ENCODE results near the gene USP53. TPM values are rescaled to one million over a fixed set of nuclear protein-coding genes. Genes with fewer than 3 reads are reported as not detected.

USP53 gene
- total and polyA plus RNA-seq, 2 experiments from 2014 or later, result 17.1 to 27.7 TPM

DNA sequence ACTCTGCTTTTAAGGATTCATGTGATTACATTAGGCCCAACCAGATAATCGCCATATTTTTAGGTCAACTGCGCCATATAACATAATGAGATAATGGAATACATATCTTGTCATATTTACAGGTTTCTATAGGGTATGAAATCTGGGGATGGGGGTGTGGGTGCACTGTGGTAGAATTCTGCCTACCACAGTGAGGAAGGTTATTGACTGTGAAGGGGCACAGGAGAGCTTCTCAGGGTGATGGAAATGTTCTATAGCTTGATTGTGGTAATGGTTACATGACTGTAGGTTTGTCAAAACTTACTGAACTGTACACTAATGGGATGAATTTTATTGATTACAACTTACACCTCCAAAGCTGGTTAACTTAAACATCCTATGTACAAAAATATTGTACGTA, 15.9 kb downstream of the USP53 start:
- H3K79me2 ChIP-seq (replicated peaks; ENCODE audit: insufficient read depth), result peaks cover 46% of the 10 kb centered on the region
- Mint-ChIP-seq H3K27me3 (ENCODE audit: insufficient read depth, low read depth, poor library complexity) (no peaks in the 10 kb centered on the region), H3K4me1 (peaks cover 5% of the 10 kb centered on the region; the same call in 2 of the 3 replicates), H3K9me3 (peaks cover 4% of the 10 kb centered on the region; the same call in 2 of the 3 replicates), H3K27ac (no peak overlapping the region), H3K36me3 (ENCODE audit: low read depth) (peaks cover 12% of the 10 kb centered on the region; the same call in 2 of the 3 replicates), H3K4me3 (no peak overlapping the region)
- H4K20me1 ChIP-seq (replicated peaks; ENCODE audit: insufficient read depth), result peaks cover 9% of the 10 kb centered on the region
- H3K4me1 ChIP-seq (ENCODE audit: insufficient read depth), result no peaks in the 10 kb centered on the region
- H3K9me2 ChIP-seq (ENCODE audit: insufficient read depth), result no peaks in the 10 kb centered on the region
- H3K4me3 ChIP-seq, result no peak overlapping the region
- ATAC-seq, result no peak
- TF ChIP-seq NANOG (IDR thresholded peaks at IDR 0.05; ENCODE audit: borderline replicate concordance) (no peak), EZH2phosphoT487 (IDR thresholded peaks at IDR 0.05; ENCODE audit: unreplicated experiment) (no peak), EZH2 (IDR thresholded peaks at IDR 0.05; ENCODE audit: low read depth, unreplicated experiment) (no peak), POLR2AphosphoS5 (IDR thresholded peaks at IDR 0.05; ENCODE audit: low read depth) (no peak), ZNF331 (CRISPR knock-in tag; IDR thresholded peaks at IDR 0.05; ENCODE audit: low read depth) (no peak), CREB1 (CRISPR knock-in tag; IDR thresholded peaks at IDR 0.05; ENCODE audit: low read depth) (no peak), ZNF114 (CRISPR knock-in tag; IDR thresholded peaks at IDR 0.05) (no peak), STAT1 (IDR thresholded peaks at IDR 0.05; ENCODE audit: unreplicated experiment) (no peak), JUNB (IDR thresholded peaks at IDR 0.05; ENCODE audit: unreplicated experiment) (no peak)
- TF ChIP-seq, protein P1, sequence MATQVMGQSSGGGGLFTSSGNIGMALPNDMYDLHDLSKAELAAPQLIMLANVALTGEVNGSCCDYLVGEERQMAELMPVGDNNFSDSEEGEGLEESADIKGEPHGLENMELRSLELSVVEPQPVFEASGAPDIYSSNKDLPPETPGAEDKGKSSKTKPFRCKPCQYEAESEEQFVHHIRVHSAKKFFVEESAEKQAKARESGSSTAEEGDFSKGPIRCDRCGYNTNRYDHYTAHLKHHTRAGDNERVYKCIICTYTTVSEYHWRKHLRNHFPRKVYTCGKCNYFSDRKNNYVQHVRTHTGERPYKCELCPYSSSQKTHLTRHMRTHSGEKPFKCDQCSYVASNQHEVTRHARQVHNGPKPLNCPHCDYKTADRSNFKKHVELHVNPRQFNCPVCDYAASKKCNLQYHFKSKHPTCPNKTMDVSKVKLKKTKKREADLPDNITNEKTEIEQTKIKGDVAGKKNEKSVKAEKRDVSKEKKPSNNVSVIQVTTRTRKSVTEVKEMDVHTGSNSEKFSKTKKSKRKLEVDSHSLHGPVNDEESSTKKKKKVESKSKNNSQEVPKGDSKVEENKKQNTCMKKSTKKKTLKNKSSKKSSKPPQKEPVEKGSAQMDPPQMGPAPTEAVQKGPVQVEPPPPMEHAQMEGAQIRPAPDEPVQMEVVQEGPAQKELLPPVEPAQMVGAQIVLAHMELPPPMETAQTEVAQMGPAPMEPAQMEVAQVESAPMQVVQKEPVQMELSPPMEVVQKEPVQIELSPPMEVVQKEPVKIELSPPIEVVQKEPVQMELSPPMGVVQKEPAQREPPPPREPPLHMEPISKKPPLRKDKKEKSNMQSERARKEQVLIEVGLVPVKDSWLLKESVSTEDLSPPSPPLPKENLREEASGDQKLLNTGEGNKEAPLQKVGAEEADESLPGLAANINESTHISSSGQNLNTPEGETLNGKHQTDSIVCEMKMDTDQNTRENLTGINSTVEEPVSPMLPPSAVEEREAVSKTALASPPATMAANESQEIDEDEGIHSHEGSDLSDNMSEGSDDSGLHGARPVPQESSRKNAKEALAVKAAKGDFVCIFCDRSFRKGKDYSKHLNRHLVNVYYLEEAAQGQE (IDR thresholded peaks at IDR 0.05; ENCODE audit: unreplicated experiment), result no peak
- TF ChIP-seq, protein P2, sequence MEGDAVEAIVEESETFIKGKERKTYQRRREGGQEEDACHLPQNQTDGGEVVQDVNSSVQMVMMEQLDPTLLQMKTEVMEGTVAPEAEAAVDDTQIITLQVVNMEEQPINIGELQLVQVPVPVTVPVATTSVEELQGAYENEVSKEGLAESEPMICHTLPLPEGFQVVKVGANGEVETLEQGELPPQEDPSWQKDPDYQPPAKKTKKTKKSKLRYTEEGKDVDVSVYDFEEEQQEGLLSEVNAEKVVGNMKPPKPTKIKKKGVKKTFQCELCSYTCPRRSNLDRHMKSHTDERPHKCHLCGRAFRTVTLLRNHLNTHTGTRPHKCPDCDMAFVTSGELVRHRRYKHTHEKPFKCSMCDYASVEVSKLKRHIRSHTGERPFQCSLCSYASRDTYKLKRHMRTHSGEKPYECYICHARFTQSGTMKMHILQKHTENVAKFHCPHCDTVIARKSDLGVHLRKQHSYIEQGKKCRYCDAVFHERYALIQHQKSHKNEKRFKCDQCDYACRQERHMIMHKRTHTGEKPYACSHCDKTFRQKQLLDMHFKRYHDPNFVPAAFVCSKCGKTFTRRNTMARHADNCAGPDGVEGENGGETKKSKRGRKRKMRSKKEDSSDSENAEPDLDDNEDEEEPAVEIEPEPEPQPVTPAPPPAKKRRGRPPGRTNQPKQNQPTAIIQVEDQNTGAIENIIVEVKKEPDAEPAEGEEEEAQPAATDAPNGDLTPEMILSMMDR (conservative IDR thresholded peaks at IDR 0.05; ENCODE audit: low read depth in 2 of 2), result no peak
- TF ChIP-seq, protein P3, sequence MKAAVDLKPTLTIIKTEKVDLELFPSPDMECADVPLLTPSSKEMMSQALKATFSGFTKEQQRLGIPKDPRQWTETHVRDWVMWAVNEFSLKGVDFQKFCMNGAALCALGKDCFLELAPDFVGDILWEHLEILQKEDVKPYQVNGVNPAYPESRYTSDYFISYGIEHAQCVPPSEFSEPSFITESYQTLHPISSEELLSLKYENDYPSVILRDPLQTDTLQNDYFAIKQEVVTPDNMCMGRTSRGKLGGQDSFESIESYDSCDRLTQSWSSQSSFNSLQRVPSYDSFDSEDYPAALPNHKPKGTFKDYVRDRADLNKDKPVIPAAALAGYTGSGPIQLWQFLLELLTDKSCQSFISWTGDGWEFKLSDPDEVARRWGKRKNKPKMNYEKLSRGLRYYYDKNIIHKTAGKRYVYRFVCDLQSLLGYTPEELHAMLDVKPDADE (IDR thresholded peaks at IDR 0.05), result no peak
- TF ChIP-seq, protein P4, sequence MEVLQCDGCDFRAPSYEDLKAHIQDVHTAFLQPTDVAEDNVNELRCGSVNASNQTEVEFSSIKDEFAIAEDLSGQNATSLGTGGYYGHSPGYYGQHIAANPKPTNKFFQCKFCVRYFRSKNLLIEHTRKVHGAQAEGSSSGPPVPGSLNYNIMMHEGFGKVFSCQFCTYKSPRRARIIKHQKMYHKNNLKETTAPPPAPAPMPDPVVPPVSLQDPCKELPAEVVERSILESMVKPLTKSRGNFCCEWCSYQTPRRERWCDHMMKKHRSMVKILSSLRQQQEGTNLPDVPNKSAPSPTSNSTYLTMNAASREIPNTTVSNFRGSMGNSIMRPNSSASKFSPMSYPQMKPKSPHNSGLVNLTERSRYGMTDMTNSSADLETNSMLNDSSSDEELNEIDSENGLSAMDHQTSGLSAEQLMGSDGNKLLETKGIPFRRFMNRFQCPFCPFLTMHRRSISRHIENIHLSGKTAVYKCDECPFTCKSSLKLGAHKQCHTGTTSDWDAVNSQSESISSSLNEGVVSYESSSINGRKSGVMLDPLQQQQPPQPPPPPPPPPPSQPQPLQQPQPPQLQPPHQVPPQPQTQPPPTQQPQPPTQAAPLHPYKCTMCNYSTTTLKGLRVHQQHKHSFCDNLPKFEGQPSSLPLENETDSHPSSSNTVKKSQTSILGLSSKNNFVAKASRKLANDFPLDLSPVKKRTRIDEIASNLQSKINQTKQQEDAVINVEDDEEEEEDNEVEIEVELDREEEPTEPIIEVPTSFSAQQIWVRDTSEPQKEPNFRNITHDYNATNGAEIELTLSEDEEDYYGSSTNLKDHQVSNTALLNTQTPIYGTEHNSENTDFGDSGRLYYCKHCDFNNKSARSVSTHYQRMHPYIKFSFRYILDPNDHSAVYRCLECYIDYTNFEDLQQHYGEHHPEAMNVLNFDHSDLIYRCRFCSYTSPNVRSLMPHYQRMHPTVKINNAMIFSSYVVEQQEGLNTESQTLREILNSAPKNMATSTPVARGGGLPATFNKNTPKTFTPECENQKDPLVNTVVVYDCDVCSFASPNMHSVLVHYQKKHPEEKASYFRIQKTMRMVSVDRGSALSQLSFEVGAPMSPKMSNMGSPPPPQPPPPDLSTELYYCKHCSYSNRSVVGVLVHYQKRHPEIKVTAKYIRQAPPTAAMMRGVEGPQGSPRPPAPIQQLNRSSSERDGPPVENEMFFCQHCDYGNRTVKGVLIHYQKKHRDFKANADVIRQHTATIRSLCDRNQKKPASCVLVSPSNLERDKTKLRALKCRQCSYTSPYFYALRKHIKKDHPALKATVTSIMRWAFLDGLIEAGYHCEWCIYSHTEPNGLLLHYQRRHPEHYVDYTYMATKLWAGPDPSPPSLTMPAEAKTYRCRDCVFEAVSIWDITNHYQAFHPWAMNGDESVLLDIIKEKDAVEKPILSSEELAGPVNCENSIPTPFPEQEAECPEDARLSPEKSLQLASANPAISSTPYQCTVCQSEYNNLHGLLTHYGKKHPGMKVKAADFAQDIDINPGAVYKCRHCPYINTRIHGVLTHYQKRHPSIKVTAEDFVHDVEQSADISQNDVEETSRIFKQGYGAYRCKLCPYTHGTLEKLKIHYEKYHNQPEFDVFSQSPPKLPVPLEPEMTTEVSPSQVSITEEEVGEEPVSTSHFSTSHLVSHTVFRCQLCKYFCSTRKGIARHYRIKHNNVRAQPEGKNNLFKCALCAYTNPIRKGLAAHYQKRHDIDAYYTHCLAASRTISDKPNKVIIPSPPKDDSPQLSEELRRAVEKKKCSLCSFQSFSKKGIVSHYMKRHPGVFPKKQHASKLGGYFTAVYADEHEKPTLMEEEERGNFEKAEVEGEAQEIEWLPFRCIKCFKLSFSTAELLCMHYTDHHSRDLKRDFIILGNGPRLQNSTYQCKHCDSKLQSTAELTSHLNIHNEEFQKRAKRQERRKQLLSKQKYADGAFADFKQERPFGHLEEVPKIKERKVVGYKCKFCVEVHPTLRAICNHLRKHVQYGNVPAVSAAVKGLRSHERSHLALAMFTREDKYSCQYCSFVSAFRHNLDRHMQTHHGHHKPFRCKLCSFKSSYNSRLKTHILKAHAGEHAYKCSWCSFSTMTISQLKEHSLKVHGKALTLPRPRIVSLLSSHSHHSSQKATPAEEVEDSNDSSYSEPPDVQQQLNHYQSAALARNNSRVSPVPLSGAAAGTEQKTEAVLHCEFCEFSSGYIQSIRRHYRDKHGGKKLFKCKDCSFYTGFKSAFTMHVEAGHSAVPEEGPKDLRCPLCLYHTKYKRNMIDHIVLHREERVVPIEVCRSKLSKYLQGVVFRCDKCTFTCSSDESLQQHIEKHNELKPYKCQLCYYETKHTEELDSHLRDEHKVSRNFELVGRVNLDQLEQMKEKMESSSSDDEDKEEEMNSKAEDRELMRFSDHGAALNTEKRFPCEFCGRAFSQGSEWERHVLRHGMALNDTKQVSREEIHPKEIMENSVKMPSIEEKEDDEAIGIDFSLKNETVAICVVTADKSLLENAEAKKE (CRISPR knock-in tag; IDR thresholded peaks at IDR 0.05), result no peak
- H3K27me3 ChIP-seq (ENCODE audit: insufficient read depth), result no peaks in the 10 kb centered on the region
- H2AFZ ChIP-seq, result no peak overlapping the region
- H3K36me3 ChIP-seq (ENCODE audit: insufficient read depth), result peaks cover 2% of the 10 kb centered on the region; the same call in 1 of the 2 replicates
- no peak overlapping the region for H3K4me2 ChIP-seq
- H3K27ac ChIP-seq (ENCODE audit: low read depth), result no peak overlapping the region
- DNase-seq (ENCODE audit: low spot score), result no peak
- no peaks in the 10 kb centered on the region for H3F3A ChIP-seq (replicated peaks; ENCODE audit: low read depth)

All from GM23338 (cell line).